Stimulated activated CD4-positive, alpha-beta T cell treated with anti-CD3 and anti-CD28 coated beads, Interleukin-12 subunit alpha, Interleukin-12 subunit beta, amount 100 ng/mL, for 24 hours (primary cell): ENCODE data around the gene DYNLRB1.
"Not testable (repeated sequence)": the region's sequence is repeated elsewhere in the genome, so short reads cannot be mapped to it uniquely, and the experiment has no call there.

Source experiments
- DNase-seq, 2 experiments: peaks; one replicate each; pipeline ENCODE4 v3.0.0-alpha.2; 2020; ENCODE audit warnings: low read depth in 2 of 2

Gene DYNLRB1

GRCh38 chr20:34511891-34512265 is 4.3 kb upstream of the DYNLRB1 start:
- no peak for DNase-seq

- DNase-seq, result no peak
These were observed 3.8 kb upstream of the DYNLRB1 start for GRCh38 chr20:34512266-34512954.

GRCh38 chr20:34512955-34513419 is 3.2 kb upstream of the DYNLRB1 start:
- DNase-seq, result no peak

GRCh38 chr20:34514034-34514433 is 2.2 kb upstream of the DYNLRB1 start:
- DNase-seq, result not testable (repeated sequence)

- DNase-seq, result no peak
These were observed 1.2 kb upstream of the DYNLRB1 start for GRCh38 chr20:34514897-34515483.

GRCh38 chr20:34515484-34516246 is 557 bp upstream of the DYNLRB1 start:
- DNase-seq, result peak; percentile 48 to 55

- DNase-seq, result no peak
These were observed 888 bp downstream of the DYNLRB1 start for GRCh38 chr20:34517114-34517505.

GRCh38 chr20:34518863-34519262 is 2.6 kb downstream of the DYNLRB1 start:
- DNase-seq, result not testable (repeated sequence)

- DNase-seq, result not testable (repeated sequence)
These were observed 3.6 kb downstream of the DYNLRB1 start for GRCh38 chr20:34519841-34520240.

GRCh38 chr20:34522969-34523871 is 7.0 kb downstream of the DYNLRB1 start:
- DNase-seq, result peak; percentile 15 to 37

GRCh38 chr20:34524426-34524825 is 8.2 kb downstream of the DYNLRB1 start:
- DNase-seq, result no peak

- no peak for DNase-seq
These were observed 9.1 kb downstream of the DYNLRB1 start for GRCh38 chr20:34525342-34525708.

GRCh38 chr20:34525709-34526416 is 9.6 kb downstream of the DYNLRB1 start:
- no peak for DNase-seq

GRCh38 chr20:34526466-34526865 is 10.2 kb downstream of the DYNLRB1 start:
- no peak for DNase-seq

- no peak for DNase-seq
These were observed 10.8 kb downstream of the DYNLRB1 start for GRCh38 chr20:34527016-34527415.

- DNase-seq, result no peak
These were observed 12.7 kb downstream of the DYNLRB1 start for GRCh38 chr20:34528921-34529297.

- DNase-seq, result no peak
These were observed 13.5 kb downstream of the DYNLRB1 start for GRCh38 chr20:34529742-34530141.

GRCh38 chr20:34530342-34530741 is 14.1 kb downstream of the DYNLRB1 start:
- no peak for DNase-seq

GRCh38 chr20:34531608-34532265 is 15.5 kb downstream of the DYNLRB1 start:
- DNase-seq, result no peak

GRCh38 chr20:34532320-34532719 is 16.1 kb downstream of the DYNLRB1 start:
- no peak for DNase-seq

GRCh38 chr20:34532756-34533155 is 16.5 kb downstream of the DYNLRB1 start:
- DNase-seq, result no peak
